ENCODE measurements around the gene KCNH5. TPM values are rescaled to one million over a fixed set of nuclear protein-coding genes. Genes with fewer than 3 reads are reported as not detected.

The KCNH5 gene
- 1.1 and 3.7 TPM in 2 replicates for total RNA-seq (2014; rRNA removed; shearing (Covaris generic))

GRCh38 chr14:63045234-63045611 lies at the start of gene KCNH5:
TSS of gene KCNH5 (minus strand) at chr14:63045458. CDS start at chr14:63045186, 272 bp downstream.
- peak; percentile 79 for DNase-seq (ENCODE audit: low read depth)

- no peak for DNase-seq (ENCODE audit: low read depth)
Measured at GRCh38 chr14:63091394-63091996, 46.2 kb upstream of the KCNH5 start.

- DNase-seq (ENCODE audit: low read depth), result no peak
Measured at GRCh38 chr14:63088865-63089264, 43.6 kb upstream of the KCNH5 start.

GRCh38 chr14:63078569-63078968 lies 33.3 kb upstream of the KCNH5 start:
- no peak for DNase-seq (ENCODE audit: low read depth)

GRCh38 chr14:63076488-63076887 lies 31.2 kb upstream of the KCNH5 start:
- DNase-seq (ENCODE audit: low read depth), result no peak

GRCh38 chr14:63055631-63056030 lies 10.4 kb upstream of the KCNH5 start:
- DNase-seq (ENCODE audit: low read depth), result no peak

GRCh38 chr14:63051992-63052391 lies 6.7 kb upstream of the KCNH5 start:
- peak; percentile 2 for DNase-seq (ENCODE audit: low read depth)

GRCh38 chr14:63051301-63051700 lies 6.0 kb upstream of the KCNH5 start:
- no peak for DNase-seq (ENCODE audit: low read depth)

- no peak for DNase-seq (ENCODE audit: low read depth)
Measured at GRCh38 chr14:63050694-63051093, 5.4 kb upstream of the KCNH5 start.

- DNase-seq (ENCODE audit: low read depth), result peak; percentile 3
Measured at GRCh38 chr14:63046339-63047268, 1.3 kb upstream of the KCNH5 start.

GRCh38 chr14:63045612-63046320 lies 508 bp upstream of the KCNH5 start:
- peak; percentile 63 for DNase-seq (ENCODE audit: low read depth)

- peak; percentile 34 for DNase-seq (ENCODE audit: low read depth)
Measured at GRCh38 chr14:63039866-63040265, 5.4 kb downstream of the KCNH5 start.

GRCh38 chr14:63032641-63033040 lies 12.6 kb downstream of the KCNH5 start:
- no peak for DNase-seq (ENCODE audit: low read depth)

GRCh38 chr14:63032076-63032475 lies 13.2 kb downstream of the KCNH5 start:
- DNase-seq (ENCODE audit: low read depth), result no peak

- no peak for DNase-seq (ENCODE audit: low read depth)
Measured at GRCh38 chr14:63030113-63030512, 15.1 kb downstream of the KCNH5 start.

GRCh38 chr14:63027719-63028118 lies 17.5 kb downstream of the KCNH5 start:
- DNase-seq (ENCODE audit: low read depth), result no peak

- DNase-seq (ENCODE audit: low read depth), result no peak
Measured at GRCh38 chr14:63026491-63026890, 18.8 kb downstream of the KCNH5 start.

- no peak for DNase-seq (ENCODE audit: low read depth)
Measured at GRCh38 chr14:63014621-63015020, 30.6 kb downstream of the KCNH5 start.

GRCh38 chr14:63012171-63012570 lies 33.1 kb downstream of the KCNH5 start:
- no peak for DNase-seq (ENCODE audit: low read depth)

GRCh38 chr14:63011623-63012022 lies 33.6 kb downstream of the KCNH5 start:
- peak; percentile 8 for DNase-seq (ENCODE audit: low read depth)

GRCh38 chr14:63009495-63009894 lies 35.8 kb downstream of the KCNH5 start:
- no peak for DNase-seq (ENCODE audit: low read depth)

- DNase-seq (ENCODE audit: low read depth), result no peak
Measured at GRCh38 chr14:63006531-63006930, 38.7 kb downstream of the KCNH5 start.
